Measurements from ENCODE around the gene SEC23A. TPM values are rescaled to one million over a fixed set of nuclear protein-coding genes. Genes with fewer than 3 reads are reported as not detected.

The SEC23A gene
- total RNA-seq, 5 donors from 2014 or later (not counting 1 experiment from before 2014, with no cell fraction given) = 42.5 to 58.2 (median 49.3) TPM

DNA sequence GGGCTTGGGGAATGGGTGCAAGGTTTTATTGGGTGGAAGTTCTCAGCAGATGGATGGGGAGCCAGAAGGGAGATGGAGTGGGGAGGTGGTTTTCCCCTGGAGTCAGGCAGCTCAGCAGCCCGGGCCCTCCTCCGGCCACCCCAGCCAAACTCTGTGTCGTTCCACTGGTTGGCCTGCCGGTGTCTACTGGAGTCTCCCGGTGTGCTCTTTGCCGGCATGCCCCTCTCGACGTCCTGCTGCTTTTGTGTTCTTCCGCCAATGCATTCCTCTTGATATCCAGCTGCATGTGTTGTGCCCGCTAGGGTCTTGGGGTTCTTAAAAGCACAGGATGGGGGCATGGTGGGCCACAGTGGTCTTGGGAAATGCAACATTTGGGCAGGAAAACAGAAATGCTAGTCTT, 72.8 kb downstream of the SEC23A start:
- WGBS (ENCODE audit: insufficient coverage) = 100% methylated on average over 8 of the region's 10 CpGs
- Histone ChIP-seq H3K4me3 (ENCODE audit: control insufficient read depth in 1 of 2, extremely low read depth in 1 of 2, low read length in 1 of 2) (no peak overlapping the region), H3K27me3 (replicated peaks in 1 of 2; ENCODE audit: control insufficient read depth in 2 of 2, extremely low read depth in 1 of 2, insufficient read depth in 2 of 2, low read length in 1 of 2) (no peaks in the 10 kb centered on the region), H3K9me3 (no peaks in the 10 kb centered on the region), H3K36me3 (ENCODE audit: control insufficient read depth in 2 of 2, extremely low read depth in 1 of 2, insufficient read depth in 1 of 2, low read length in 1 of 2) (peaks cover 0 to 25% of the 10 kb centered on the region in 2 donors), H3K27ac (ENCODE audit: low read length) (no peak overlapping the region), H3K4me1 (ENCODE audit: control insufficient read depth in 1 of 2, extremely low read depth in 1 of 2, insufficient read depth in 2 of 2, low read length in 2 of 2) (no peaks in the 10 kb centered on the region)
- POLR2A ChIA-PET = no interaction called here
- no peak overlapping the region for H3K4me3 Mint-ChIP-seq
- ATAC-seq (replicated peaks in 1 of 4) (no peak), DNase-seq (no peak)
- CTCF ChIA-PET = no interaction called here
- H3K27ac Mint-ChIP-seq = no peak overlapping the region
- no peaks in the 10 kb centered on the region for H3K27me3 Mint-ChIP-seq
- no peaks in the 10 kb centered on the region for H3K9me3 Mint-ChIP-seq
- H3K4me1 Mint-ChIP-seq = peaks cover 0 to 2% (median 0%) of the 10 kb centered on the region in 3 donors
- peaks cover 32% of the 10 kb centered on the region for H3K36me3 Mint-ChIP-seq

DNA sequence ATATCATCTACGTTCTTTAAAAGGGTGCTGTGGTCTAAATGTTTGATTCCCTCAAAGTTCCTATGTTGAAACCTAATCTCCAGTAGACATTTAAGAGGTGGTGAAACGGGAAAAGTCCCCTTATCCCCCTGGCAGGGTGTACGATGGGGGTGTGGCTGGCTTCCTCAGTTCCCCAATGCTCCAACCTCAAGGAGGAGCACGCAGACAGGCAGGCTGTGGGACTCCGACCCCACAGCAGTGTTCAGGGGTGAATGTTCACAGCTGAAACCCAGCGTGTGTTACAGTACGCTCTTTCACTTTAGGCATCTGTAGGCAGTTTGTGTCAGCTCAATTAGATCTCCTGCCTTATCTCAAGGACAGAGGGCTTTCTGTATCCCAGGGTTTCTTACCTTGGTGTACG, 73.2 kb downstream of the SEC23A start:
- Histone ChIP-seq H3K27ac (ENCODE audit: low read length) (no peak overlapping the region), H3K9me3 (no peaks in the 10 kb centered on the region), H3K36me3 (ENCODE audit: control insufficient read depth in 2 of 2, extremely low read depth in 1 of 2, insufficient read depth in 1 of 2, low read length in 1 of 2) (peaks cover 0 to 25% of the 10 kb centered on the region in 2 donors), H3K4me1 (ENCODE audit: control insufficient read depth in 1 of 2, extremely low read depth in 1 of 2, insufficient read depth in 2 of 2, low read length in 2 of 2) (no peaks in the 10 kb centered on the region), H3K4me3 (ENCODE audit: control insufficient read depth in 1 of 2, extremely low read depth in 1 of 2, low read length in 1 of 2) (no peak overlapping the region), H3K27me3 (replicated peaks in 1 of 2; ENCODE audit: control insufficient read depth in 2 of 2, extremely low read depth in 1 of 2, insufficient read depth in 2 of 2, low read length in 1 of 2) (no peaks in the 10 kb centered on the region)
- 100% methylated on average over 3 of the region's 8 CpGs for WGBS (ENCODE audit: insufficient coverage)
- DNase-seq (no peak), ATAC-seq (replicated peaks in 1 of 4) (no peak)
- Mint-ChIP-seq H3K4me3 (no peak overlapping the region), H3K4me1 (peaks cover 0 to 2% (median 0%) of the 10 kb centered on the region in 3 donors), H3K36me3 (peaks cover 32% of the 10 kb centered on the region), H3K9me3 (no peaks in the 10 kb centered on the region), H3K27ac (no peak overlapping the region), H3K27me3 (no peaks in the 10 kb centered on the region)
- CTCF ChIA-PET = no interaction called here
- POLR2A ChIA-PET = no interaction called here

DNA sequence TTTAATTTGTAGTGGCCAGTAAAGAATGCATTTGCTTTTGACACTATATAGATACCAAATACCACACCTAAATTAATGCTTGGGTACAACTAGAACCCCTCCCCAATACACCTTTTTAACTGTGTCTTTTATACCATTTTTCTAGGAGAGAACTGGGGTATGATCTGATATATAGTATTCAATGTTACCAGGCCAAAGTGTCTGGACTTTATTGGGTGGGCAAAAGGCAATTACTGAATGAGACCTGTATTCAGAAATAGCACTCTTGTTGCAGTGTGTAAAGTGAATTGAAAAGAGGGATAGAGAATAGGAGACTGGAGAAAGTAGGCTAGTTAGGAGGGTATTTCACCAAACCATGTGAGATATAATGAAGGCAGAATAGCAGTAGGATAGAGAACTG, 74.4 kb downstream of the SEC23A start:
- no peak overlapping the region for H3K4me3 ChIP-seq (ENCODE audit: control insufficient read depth in 1 of 2, extremely low read depth in 1 of 2, low read length in 1 of 2)
- H3K36me3 ChIP-seq (ENCODE audit: control insufficient read depth in 2 of 2, extremely low read depth in 1 of 2, insufficient read depth in 1 of 2, low read length in 1 of 2) = peaks cover 0 to 23% of the 10 kb centered on the region in 2 donors
- DNase-seq (no peak), ATAC-seq (replicated peaks in 1 of 4) (no peak)
- peaks cover 0 to 2% (median 0%) of the 10 kb centered on the region in 3 donors for H3K4me1 Mint-ChIP-seq
- no peaks in the 10 kb centered on the region for H3K27me3 Mint-ChIP-seq
- no peak overlapping the region for H3K27ac Mint-ChIP-seq
- H3K4me1 ChIP-seq (ENCODE audit: control insufficient read depth in 1 of 2, extremely low read depth in 1 of 2, insufficient read depth in 2 of 2, low read length in 2 of 2) = no peaks in the 10 kb centered on the region
- ChIA-PET POLR2A (no interaction called here), CTCF (no interaction called here)
- no peaks in the 10 kb centered on the region for H3K27me3 ChIP-seq (replicated peaks in 1 of 2; ENCODE audit: control insufficient read depth in 2 of 2, extremely low read depth in 1 of 2, insufficient read depth in 2 of 2, low read length in 1 of 2)
- no peaks in the 10 kb centered on the region for H3K9me3 ChIP-seq
- peaks cover 32% of the 10 kb centered on the region for H3K36me3 Mint-ChIP-seq
- no peak overlapping the region for H3K27ac ChIP-seq (ENCODE audit: low read length)
- no peaks in the 10 kb centered on the region for H3K9me3 Mint-ChIP-seq
- no peak overlapping the region for H3K4me3 Mint-ChIP-seq

DNA sequence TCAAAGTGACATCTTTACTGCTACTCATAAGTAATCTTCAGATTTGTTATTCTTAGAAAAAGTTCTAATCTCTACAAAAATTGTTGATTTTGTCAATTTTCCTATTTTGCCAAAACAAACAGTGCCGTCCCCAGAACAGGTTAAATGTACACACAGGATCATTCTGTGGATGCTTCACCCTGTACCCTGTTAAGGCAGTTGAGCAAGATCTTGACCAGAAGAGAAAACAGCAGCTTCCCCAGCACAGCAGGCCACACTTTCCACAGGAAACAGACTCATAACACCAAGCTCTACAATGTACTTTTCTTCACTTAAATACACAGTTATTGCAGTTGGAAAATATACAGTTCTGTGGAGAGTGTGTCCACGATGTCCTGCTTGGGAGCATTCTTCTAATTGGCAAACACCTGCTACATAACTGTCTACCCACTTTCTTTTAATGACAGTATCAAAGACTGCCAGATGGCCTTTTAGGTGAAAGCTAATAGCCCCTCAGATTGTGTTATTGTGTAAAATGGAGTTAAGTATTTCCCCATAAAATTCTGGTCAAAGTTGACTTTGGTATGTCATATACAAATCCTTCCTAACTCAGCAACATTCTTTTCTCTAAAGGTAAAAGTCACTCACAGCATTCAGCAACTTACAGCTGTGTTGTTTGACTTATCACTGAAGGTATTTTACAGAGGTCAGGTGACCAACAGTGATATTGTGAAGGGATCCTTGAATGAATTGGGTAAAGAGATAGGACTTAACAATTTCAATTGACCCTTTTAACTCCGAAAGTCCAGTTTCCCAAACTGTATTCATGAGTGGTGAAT, 77.0 kb downstream of the SEC23A start:
- no peak overlapping the region for H3K4me3 ChIP-seq (ENCODE audit: control insufficient read depth in 1 of 2, extremely low read depth in 1 of 2, low read length in 1 of 2)
- H3K27ac Mint-ChIP-seq = no peak overlapping the region
- no peak for ATAC-seq (replicated peaks in 1 of 4)

DNA sequence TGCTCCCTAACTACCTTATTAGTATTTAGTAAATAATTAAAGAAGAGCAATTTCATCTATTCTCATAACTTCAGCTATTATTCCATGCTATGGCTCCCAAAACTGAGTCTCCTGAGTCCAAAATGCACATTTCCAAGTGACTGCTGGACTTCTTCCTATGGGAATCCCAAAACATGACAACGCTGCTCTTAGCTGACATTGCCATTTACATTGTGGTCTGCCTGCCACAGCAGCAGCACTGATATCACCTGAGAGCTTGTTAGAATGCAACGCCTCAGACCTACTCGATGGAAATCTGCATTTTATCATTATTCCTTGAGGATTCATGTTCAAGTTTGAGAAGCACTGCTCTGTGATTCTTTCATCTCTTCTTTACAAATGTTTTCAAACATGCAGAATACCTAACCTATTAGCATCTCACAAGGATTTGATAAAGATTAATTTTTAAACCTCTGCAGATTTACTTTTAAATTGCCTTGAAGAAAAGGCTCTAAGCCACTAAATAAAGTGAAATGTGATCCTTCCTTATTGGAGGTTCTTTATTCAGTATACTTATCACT, 77.7 kb downstream of the SEC23A start:
- Histone ChIP-seq H3K9me3 (no peaks in the 10 kb centered on the region), H3K4me3 (ENCODE audit: control insufficient read depth in 1 of 2, extremely low read depth in 1 of 2, low read length in 1 of 2) (no peak overlapping the region), H3K4me1 (ENCODE audit: control insufficient read depth in 1 of 2, extremely low read depth in 1 of 2, insufficient read depth in 2 of 2, low read length in 2 of 2) (no peaks in the 10 kb centered on the region), H3K36me3 (ENCODE audit: control insufficient read depth in 2 of 2, extremely low read depth in 1 of 2, insufficient read depth in 1 of 2, low read length in 1 of 2) (peaks cover 0 to 8% of the 10 kb centered on the region in 2 donors), H3K27me3 (replicated peaks in 1 of 2; ENCODE audit: control insufficient read depth in 2 of 2, extremely low read depth in 1 of 2, insufficient read depth in 2 of 2, low read length in 1 of 2) (no peaks in the 10 kb centered on the region), H3K27ac (ENCODE audit: low read length) (no peak overlapping the region)
- POLR2A ChIA-PET = no interaction called here
- Mint-ChIP-seq H3K4me3 (no peak overlapping the region), H3K36me3 (peaks cover 17% of the 10 kb centered on the region), H3K27ac (no peak overlapping the region), H3K9me3 (no peaks in the 10 kb centered on the region), H3K27me3 (no peaks in the 10 kb centered on the region), H3K4me1 (peaks cover 0 to 2% (median 0%) of the 10 kb centered on the region in 3 donors)
- CTCF ChIA-PET = interaction anchor here (1.2 to 2.1 kb wide), 2 partner anchors 10 kb away, joined by 4 to 10 read pairs; no protein-coding TSS in a partner anchor
- no peak for DNase-seq
- WGBS (ENCODE audit: insufficient coverage) = 94% methylated on average over 3 of the region's 3 CpGs
- ATAC-seq (replicated peaks in 1 of 4) = no peak

More for the DNA sequence above, 77.0 kb downstream of the SEC23A start:
- ChIA-PET CTCF (interaction anchor here in 1 of 2 donors (1.2 kb wide), 1 partner anchor 11 kb away, joined by 4 read pairs; no protein-coding TSS in a partner anchor), POLR2A (no interaction called here)
- Histone ChIP-seq H3K27me3 (replicated peaks in 1 of 2; ENCODE audit: control insufficient read depth in 2 of 2, extremely low read depth in 1 of 2, insufficient read depth in 2 of 2, low read length in 1 of 2) (no peaks in the 10 kb centered on the region), H3K4me1 (ENCODE audit: control insufficient read depth in 1 of 2, extremely low read depth in 1 of 2, insufficient read depth in 2 of 2, low read length in 2 of 2) (no peaks in the 10 kb centered on the region), H3K36me3 (ENCODE audit: control insufficient read depth in 2 of 2, extremely low read depth in 1 of 2, insufficient read depth in 1 of 2, low read length in 1 of 2) (peaks cover 0 to 15% of the 10 kb centered on the region in 2 donors), H3K27ac (ENCODE audit: low read length) (no peak overlapping the region), H3K9me3 (no peaks in the 10 kb centered on the region)
- H3K36me3 Mint-ChIP-seq = peaks cover 24% of the 10 kb centered on the region
- no peak for DNase-seq
- WGBS (ENCODE audit: insufficient coverage) = 100% methylated on average over 1 of the region's 3 CpGs
- no peaks in the 10 kb centered on the region for H3K27me3 Mint-ChIP-seq
- H3K9me3 Mint-ChIP-seq = no peaks in the 10 kb centered on the region
- peaks cover 0 to 2% (median 0%) of the 10 kb centered on the region in 3 donors for H3K4me1 Mint-ChIP-seq
- no peak overlapping the region for H3K4me3 Mint-ChIP-seq

DNA sequence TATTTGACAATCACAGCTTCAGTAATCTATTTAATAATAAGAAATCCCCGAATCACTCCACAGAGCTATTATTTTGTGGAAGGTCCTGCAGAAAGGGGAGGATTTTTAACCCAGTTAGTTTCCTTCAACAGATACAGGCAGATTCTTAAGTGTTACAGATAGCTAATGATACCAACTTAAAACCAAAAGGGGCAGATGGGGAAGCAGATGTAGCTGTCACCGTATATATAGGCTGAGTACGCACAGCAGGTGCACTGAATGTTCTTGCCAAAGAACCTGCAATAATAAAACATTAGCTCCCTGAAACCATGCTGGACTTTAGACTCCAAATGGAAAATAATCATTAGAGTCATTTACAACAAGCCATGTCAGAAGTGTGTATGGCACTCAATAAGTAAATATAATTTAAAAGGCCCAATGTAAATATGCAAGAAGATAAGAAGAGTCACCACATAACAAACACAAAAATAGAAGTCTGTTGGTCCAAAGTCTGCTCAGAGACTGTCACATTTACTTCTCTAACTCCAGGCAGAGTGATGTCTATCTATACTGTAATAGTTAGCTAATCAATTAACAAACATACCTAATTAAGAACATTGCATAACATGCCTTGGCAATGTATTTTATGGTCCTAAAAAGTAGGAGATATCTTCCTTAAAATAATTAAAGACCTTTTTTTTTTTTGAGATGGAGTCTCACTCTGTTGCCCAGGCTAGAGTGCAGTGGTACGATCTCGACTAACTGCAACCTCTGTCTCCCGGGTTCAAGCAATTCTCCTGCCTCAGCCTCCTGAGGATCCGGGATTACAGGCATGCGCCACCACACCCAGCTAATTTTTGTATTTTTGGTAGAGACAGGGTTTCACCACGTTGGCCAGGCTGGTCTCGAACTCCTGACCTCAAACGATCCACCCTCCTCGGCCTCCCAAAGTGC, 78.8 kb downstream of the SEC23A start:
- H3K4me1 Mint-ChIP-seq = no peaks in the 10 kb centered on the region
- ChIA-PET CTCF (interaction anchor here (1.1 to 2.1 kb wide), 2 partner anchors 9 kb away, joined by 4 to 10 read pairs; no protein-coding TSS in a partner anchor), POLR2A (no interaction called here)
- no peaks in the 10 kb centered on the region for H3K9me3 Mint-ChIP-seq
- H3K36me3 ChIP-seq (ENCODE audit: control insufficient read depth in 2 of 2, extremely low read depth in 1 of 2, insufficient read depth in 1 of 2, low read length in 1 of 2) = no peaks in the 10 kb centered on the region
- no peak overlapping the region for H3K4me3 ChIP-seq (ENCODE audit: control insufficient read depth in 1 of 2, extremely low read depth in 1 of 2, low read length in 1 of 2)
- H3K27ac ChIP-seq (ENCODE audit: low read length) = no peak overlapping the region
- peaks cover 5% of the 10 kb centered on the region for H3K36me3 Mint-ChIP-seq
- no peak for ATAC-seq (replicated peaks in 1 of 4)
- no peaks in the 10 kb centered on the region for H3K4me1 ChIP-seq (ENCODE audit: control insufficient read depth in 1 of 2, extremely low read depth in 1 of 2, insufficient read depth in 2 of 2, low read length in 2 of 2)
- no peaks in the 10 kb centered on the region for H3K27me3 ChIP-seq (replicated peaks in 1 of 2; ENCODE audit: control insufficient read depth in 2 of 2, extremely low read depth in 1 of 2, insufficient read depth in 2 of 2, low read length in 1 of 2)
- no peaks in the 10 kb centered on the region for H3K27me3 Mint-ChIP-seq
- no peak for DNase-seq
- H3K4me3 Mint-ChIP-seq = no peak overlapping the region
- WGBS (ENCODE audit: insufficient coverage) = 93% methylated on average over 3 of the region's 12 CpGs
- H3K9me3 ChIP-seq = no peaks in the 10 kb centered on the region
- H3K27ac Mint-ChIP-seq = no peak overlapping the region

All from T-cell (primary cell).